ENCODE data around the gene KIF25. TPM values are rescaled to one million over a fixed set of nuclear protein-coding genes. Genes with fewer than 3 reads are reported as not detected.

The KIF25 gene
- total RNA-seq, 1 experiment from 2014 or later: 0.59 TPM

GRCh38 chr6:167960579-167960978 is 36.9 kb upstream of the KIF25 start:
- Histone ChIP-seq H2BK12ac (ENCODE audit: insufficient read length, low read depth, low read length) (no peak overlapping the region), H4K8ac (replicated peaks; ENCODE audit: insufficient read length, low read depth, low read length) (no peak overlapping the region)
- peaks cover 20 to 51% (median 43%) of the 10 kb centered on the region in 3 experiments for H3K36me3 Mint-ChIP-seq (ENCODE audit: insufficient read depth in 1 of 3, low read depth in 3 of 3)

More at GRCh38 chr6:167960579-167960978, 36.9 kb upstream of the KIF25 start:
- Histone ChIP-seq H3K18ac (ENCODE audit: insufficient read length, low read depth, low read length) (no peak overlapping the region), H2AFZ (ENCODE audit: low read length) (no peak overlapping the region), H3K4ac (ENCODE audit: low read depth, low read length) (no peak overlapping the region), H3K14ac (ENCODE audit: insufficient read depth, low read length) (no peak overlapping the region), H4K20me1 (ENCODE audit: control insufficient read depth, insufficient read depth, insufficient read length) (no peaks in the 10 kb centered on the region), H2BK15ac (ENCODE audit: low read depth, low read length) (no peak overlapping the region), H3K27me3 (ENCODE audit: insufficient read depth, low read length) (no peaks in the 10 kb centered on the region; the same call in 1 of the 2 replicates), H3K9me3 (ENCODE audit: control insufficient read depth, low read depth, low read length) (no peaks in the 10 kb centered on the region), H3K79me1 (ENCODE audit: insufficient read depth, low read depth, low read length, poor library complexity, severe bottlenecking) (peaks cover 3% of the 10 kb centered on the region), H3K56ac (ENCODE audit: insufficient read length, low read depth, low read length) (no peak overlapping the region), H4K91ac (ENCODE audit: insufficient read length, low read depth, low read length) (no peak overlapping the region), H3K23ac (ENCODE audit: insufficient read length, low read depth, low read length) (no peak overlapping the region), H3K9ac (ENCODE audit: extremely low read depth, insufficient read length, low read length) (no peak overlapping the region), H3K4me2 (ENCODE audit: insufficient read depth, insufficient read length, low read length) (no peak overlapping the region), H2BK5ac (ENCODE audit: insufficient read length, low read length) (no peak overlapping the region), H2AK5ac (ENCODE audit: insufficient read length, low read length) (no peak overlapping the region), H3K23me2 (ENCODE audit: insufficient read length, low read depth, low read length, poor library complexity, severe bottlenecking) (no peaks in the 10 kb centered on the region), H2BK20ac (ENCODE audit: low read depth, low read length, poor library complexity, severe bottlenecking) (no peak overlapping the region), H2BK120ac (ENCODE audit: low read depth, low read length, poor library complexity, severe bottlenecking) (no peak overlapping the region), H3K27ac (ENCODE audit: insufficient read length, low read depth, low read length) (no peak overlapping the region), H4K5ac (ENCODE audit: insufficient read length, low read depth, low read length) (no peak overlapping the region), H3K4me1 (ENCODE audit: insufficient read depth, low read length) (no peaks in the 10 kb centered on the region), H3T11ph (ENCODE audit: low read length) (no peak overlapping the region), H3K79me2 (ENCODE audit: insufficient read depth, low read length) (no peaks in the 10 kb centered on the region)
- no CpG with 5 or more reads among the region's 5 CpGs for WGBS (ENCODE audit: extremely low coverage, insufficient read length, low lambda C conversion rate)
- no peak for TF ChIP-seq CTCF (conservative IDR thresholded peaks at IDR 0.05)
- H3K27me3 Mint-ChIP-seq (ENCODE audit: low read depth): no peaks in the 10 kb centered on the region
- no peak for DNase-seq
- no peaks in the 10 kb centered on the region for H3K9me3 Mint-ChIP-seq
- peaks cover 0 to 3% of the 10 kb centered on the region in 2 experiments; a peak in 1 of 4 replicates for H3K4me1 Mint-ChIP-seq
- no peak overlapping the region for H3K27ac Mint-ChIP-seq
- H3K4me3 Mint-ChIP-seq: no peak overlapping the region

All from H9 (cell line).